ENCODE measurements around the gene ESRRB.

Gene ESRRB

DNA sequence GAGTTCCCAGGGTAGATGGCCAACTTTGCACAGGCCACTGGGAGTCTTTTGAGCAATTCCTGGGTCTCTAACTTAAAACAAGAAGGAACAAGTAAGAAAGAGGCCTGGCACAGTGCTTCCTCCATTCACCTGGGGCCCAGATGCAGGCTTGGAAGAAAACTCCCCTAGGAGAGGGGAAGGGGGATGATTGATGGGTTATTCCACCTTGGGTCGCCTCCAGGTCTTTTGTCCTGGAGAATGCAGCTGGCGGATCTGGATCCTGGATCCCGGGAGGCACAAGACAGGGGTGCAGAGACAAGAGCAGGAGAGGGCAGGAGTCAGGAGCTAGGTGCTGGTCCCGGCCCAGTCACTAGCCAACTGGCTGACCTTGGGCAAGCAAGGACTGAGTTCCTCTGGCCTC is 74.5 kb downstream of the ESRRB start:
- DNase-seq (ENCODE audit: low read depth), result no peak

DNA sequence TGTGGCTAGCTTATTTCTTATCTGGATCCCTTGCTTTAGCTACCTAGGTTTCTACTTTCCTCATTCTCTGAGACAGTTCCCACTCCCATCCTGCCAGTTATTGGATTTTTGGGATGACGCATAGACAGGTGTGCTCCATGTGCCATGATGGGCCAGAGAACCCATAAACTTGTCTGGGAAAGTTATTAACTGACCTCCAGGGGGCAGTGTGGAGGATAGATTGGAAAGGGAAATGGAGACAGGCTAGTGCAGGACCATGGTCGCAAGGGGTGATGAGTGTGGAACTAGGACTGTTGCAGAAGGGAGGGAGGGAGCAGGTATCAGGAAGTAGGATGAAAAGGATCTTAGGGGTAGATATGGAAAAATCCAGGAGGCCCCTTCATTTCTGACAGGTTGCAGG is 80.3 kb downstream of the ESRRB start:
- no peak for DNase-seq (ENCODE audit: low read depth)

DNA sequence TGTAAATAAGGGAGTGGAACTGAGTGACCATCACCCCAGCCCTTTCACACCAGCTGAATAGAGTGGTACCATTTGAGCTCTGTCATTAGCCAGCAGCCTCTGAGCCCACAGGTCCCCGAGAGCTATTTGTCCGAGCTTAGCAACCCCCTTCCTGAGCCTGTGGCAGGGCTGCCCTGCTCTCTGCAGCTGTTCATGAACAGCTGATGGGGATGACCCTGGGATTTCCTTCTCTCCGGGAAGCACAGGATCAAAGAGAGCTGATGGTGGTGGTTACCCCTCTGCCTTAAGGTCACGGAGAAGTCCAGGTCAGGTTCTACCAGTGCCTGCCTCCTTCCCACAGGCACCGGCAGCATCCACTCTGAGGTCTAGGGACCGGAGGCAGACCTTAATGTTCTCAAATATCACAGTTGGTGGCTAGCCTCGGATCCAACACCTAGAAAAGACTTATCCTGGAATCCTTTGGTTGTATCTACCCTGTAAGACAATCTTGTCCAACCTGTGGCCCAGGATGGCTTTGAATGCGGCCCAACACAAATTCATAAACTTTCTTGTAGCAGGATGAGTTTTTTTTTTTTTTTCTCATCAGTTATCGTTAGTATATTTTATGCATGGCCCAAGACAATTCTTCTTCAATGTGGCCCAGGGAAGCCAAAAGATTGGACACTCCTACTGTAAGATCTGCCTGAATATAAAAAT is 81.1 kb downstream of the ESRRB start:
- DNase-seq (ENCODE audit: low read depth), result no peak

DNA sequence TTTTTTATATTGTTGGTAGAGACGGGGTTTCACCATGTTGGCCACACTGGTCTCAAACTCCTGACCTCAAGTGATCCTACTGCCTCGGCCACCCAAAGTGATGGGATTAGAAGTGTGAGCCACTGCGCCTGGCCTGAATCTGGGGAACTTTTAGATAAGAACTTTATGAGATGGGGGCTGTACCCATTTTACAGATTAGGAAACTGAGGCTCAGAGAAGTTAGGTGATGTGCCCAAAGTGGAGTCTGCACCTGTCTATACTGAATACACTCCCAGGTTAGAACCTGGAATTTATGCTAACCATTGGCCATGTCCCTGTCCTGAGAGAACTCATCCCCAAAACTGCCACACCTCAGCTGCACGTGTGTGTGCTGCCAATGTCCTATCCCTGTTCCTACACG is 81.9 kb downstream of the ESRRB start:
- no peak for DNase-seq (ENCODE audit: low read depth)

GRCh38 chr14:76461886-76462285 is 85.9 kb downstream of the ESRRB start:
- DNase-seq (ENCODE audit: low read depth), result no peak

- no peak for DNase-seq (ENCODE audit: low read depth)
Measured at GRCh38 chr14:76462330-76462729, 86.4 kb downstream of the ESRRB start.

GRCh38 chr14:76463105-76463504 is 87.2 kb downstream of the ESRRB start:
- no peak for DNase-seq (ENCODE audit: low read depth)

DNA sequence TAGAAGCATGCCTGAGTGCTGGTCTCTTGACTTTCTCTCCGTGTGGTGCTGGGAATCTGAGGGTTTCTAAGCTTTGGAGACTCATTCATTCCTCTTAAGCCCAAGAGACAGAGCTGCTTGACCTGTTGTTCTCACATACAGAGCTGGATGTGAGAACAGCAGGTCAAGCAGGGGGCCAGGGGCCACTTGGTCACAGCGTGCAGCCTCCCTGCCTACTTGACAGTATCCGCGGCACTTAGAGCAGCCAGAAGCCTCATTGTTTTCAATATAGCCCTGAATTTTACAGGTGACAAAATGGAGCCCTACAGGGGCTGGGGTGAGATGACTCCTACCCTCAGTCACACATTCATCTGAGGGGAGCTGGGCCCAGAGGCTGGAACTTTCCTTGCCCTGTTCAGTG is 88.9 kb downstream of the ESRRB start:
- no peak for DNase-seq (ENCODE audit: low read depth)

DNA sequence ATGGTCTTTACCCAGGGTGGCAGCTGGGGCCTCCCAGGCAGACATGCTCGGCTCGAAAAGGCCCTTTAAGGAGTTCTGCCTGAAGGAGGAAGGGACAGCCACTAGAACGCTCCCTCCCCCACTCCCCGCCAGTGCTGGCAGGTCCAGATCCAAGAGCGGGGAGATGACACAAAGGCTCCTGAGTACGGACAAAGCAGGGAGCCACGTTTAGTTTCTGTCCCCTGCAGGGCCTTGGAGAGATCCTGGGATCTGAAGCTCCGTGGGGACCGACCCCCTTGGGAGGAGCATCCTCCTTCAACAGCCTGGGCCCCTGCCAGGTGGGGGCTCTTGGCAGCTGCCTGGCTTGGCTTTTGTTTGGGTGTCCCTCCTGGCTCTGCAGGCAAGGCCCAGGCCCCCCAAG is 89.7 kb downstream of the ESRRB start:
- no peak for DNase-seq (ENCODE audit: low read depth)

DNA sequence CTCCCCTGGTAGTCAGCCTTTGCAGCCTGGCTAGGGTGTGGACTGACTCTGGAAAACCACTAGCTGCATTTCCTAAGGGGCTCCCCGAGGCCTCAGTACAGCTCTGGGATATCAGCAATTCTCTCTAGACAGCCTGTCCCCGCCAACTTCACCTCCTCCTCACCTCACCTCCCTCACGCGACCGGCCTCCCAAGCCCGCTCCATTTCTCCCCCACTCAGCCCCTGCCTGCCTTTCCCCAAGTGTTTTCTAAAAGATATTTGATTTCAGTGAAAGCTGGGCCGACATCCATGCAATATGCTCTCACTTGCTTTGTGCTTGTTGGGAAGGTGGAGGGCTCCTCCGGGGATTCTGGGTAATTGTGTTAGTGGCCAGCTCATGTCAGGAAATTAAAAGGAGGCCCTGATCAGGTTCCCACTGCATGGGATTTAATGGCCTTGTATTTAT is 91.8 kb downstream of the ESRRB start:
- no peak for DNase-seq (ENCODE audit: low read depth)

DNA sequence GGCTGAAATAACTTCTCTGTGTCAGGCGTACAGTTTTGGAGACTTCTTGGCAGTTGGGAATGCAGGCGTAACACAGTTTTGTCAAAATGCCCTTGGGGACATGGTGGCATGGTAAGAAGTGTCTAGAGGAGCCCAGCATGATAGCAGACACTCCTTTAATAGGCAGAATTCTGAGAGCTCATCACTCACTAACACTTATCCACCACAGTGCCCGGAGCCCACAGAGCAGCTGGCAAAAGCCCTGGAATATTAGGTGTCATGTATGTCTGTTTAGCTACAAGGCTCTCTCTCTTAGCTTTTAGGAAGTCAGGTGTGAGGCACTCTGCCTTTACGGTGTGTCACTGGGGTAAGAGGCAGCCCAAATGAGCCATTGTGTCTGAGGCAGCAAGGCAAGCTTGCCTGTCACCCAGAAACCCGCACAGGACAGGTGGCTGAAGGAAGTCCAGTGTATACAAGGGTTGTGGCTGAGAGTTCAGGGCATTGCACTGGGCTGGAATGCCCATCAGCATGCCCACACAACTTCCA is 96.3 kb downstream of the ESRRB start:
- DNase-seq (ENCODE audit: low read depth), result no peak

DNA sequence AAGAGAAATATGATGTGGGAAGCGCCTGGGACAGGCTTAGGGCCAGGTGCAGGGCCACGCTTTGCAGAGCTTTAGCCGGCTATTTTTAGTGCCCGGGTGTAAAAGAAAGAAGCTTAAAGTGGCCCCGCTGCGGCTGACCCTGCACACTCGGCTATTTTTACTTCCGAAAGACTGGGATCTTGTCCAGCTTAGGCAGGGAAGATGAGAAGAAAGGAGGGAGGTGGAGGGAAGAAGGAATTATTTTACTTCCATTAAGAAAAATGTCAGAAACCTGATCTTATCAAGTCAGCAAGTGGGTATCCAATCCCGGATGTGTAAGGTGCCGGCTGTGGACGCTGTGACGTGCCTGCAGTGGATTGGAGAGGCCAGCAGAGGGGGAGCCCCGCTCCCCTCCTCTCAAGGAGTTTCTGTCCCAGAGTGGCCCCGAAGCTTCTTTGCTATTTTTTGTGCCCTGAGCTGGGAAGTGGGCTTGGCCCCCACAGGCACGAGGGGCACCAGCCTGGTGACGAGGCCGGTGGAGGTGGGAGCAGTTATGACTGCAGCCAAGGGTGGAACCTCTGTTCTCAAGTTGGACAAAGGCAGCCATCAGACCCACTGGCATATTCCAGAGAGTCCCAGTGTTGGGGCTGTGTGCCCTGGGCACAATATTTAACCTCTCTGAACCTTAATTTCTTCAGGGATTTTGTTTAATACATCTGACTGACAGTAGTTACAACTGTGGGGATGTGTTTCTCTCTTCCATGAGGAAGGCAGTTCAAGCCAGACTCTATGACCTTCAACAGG is 97.7 kb downstream of the ESRRB start:
- DNase-seq (ENCODE audit: low read depth), result no peak

DNA sequence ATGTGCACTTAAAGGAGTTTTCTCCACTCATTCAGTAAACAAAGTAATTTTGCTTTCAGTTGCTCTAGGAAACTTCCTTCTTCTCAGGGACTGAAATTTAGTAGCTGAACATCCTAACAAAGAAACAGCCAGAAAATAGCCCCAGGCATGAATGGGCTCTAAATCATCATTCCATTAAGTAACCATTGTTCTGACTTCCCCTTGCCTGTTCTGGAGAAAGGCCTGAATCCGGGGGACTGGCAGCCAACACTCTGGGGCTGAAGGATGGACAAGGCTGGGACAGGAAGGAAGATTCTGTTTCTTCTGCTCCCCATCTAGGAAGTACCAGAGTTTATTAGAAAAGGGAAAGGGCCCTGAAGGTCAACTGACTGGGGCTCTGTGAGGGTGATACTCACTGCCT is 104.5 kb downstream of the ESRRB start:
- no peak for DNase-seq (ENCODE audit: low read depth)

DNA sequence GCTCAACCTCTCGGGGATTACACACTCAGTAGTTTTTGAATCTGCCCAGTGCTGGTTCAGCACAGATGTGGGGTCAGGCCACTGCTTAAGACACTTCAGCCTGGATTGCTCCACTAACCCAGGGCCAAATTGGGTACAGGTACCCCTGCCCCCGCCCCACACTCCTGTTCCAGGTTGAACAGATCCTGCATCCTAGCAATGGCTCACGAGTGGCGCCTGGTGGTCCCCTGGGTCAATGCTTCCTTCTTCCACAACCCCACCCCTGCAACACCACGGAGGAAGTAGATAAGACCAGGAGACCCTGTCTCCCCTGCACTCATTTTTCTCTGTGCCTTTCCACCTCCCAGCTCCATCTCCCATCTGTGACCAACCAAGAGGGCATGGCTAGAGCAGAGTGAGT is 108.4 kb downstream of the ESRRB start:
- DNase-seq (ENCODE audit: low read depth), result no peak

DNA sequence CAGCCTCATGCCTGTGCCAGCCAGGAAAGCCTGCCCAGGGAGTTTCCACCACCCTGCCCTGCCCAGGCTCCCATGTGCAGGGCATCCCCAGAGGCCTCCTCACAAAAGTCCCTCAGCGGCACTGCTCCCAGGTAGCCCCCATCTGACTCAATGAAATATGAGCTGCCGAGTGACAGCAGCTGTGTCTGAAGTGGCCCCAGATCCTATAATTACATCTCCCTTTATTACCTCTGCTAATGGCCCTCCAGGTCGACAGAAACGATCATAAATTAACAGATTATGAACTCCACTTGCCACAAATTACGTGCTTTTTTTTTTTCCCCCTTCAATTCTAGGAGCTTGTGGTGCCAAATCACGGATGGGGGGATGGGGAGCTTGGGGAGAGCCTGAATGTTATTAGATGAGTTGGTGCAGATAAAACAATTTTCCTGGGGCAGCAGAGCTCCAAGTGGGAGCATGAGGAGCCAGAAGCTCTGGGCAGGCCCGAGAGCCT is 110.4 kb downstream of the ESRRB start:
- no peak for DNase-seq (ENCODE audit: low read depth)

DNA sequence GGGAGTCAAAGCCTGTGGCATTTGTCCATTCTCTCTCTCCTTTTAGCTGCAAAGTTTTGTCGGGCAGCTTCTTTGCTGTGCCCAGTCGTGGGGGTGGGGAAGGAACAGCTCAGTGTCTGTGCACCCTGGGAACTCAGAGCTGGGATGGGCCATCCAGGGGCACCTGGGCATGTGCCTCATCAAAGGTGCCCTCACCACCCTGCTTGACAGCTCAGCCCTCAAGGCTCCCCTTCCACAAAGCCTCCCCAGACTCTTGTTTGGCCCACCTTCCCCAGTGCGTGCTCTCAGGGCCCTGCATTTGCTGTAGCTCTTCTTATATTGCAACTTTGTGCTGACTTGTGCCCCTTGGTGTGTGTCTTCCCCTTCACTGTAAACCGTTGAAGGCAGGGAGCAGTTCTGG is 112.6 kb downstream of the ESRRB start:
- no peak for DNase-seq (ENCODE audit: low read depth)

GRCh38 chr14:76489667-76490066 is 113.7 kb downstream of the ESRRB start:
- no peak for DNase-seq (ENCODE audit: low read depth)

- DNase-seq (ENCODE audit: low read depth), result no peak
Measured at GRCh38 chr14:76490111-76490510, 114.2 kb downstream of the ESRRB start.

DNA sequence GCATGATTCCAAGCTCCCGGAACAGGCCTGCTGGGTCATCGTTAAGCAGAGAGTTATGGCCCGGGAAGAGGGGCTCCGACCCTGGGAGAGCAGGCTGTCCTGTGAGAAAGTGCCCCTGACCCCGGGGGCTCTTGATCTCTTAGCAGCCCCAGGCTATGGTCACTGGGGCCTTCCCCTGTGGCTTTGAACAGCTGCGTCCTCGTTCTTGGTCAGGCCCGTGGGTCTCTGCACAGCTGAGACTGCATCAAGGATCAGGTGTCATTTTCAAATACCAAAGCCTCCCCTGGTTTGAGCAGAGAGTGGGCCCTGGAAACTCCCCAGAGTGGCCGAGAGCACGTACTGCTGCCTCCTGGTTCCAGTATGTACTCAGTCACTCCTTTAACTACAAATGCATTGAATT is 114.8 kb downstream of the ESRRB start:
- no peak for DNase-seq (ENCODE audit: low read depth)

GRCh38 chr14:76491172-76491930 is 115.4 kb downstream of the ESRRB start:
- DNase-seq (ENCODE audit: low read depth), result no peak

GRCh38 chr14:76495983-76496382 is 120.0 kb downstream of the ESRRB start:
- no peak for DNase-seq (ENCODE audit: low read depth)

DNA sequence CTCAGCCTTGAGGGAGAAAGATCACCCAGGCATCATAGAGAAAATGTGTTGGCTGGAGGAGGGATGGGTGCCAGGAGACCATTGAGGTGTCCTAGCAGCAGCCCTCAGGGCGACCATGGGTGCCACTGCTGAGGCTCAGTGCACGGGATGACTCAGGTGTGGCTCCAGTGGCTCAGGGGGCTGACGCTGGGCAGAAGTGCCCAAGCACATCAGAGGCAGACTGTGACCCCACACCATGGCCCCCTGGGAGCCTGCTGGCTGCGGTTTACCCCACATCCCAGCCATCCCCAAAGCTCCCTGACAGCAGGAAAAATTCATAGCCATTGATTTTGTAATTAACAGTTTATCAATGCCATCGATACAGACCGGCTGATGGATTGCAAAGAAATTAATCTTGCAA is 120.7 kb downstream of the ESRRB start:
- DNase-seq (ENCODE audit: low read depth), result no peak

Measured in stimulated activated CD8-positive, alpha-beta memory T cell treated with anti-CD3 and anti-CD28 coated beads, Interleukin-12 subunit alpha, Interleukin-12 subunit beta, amount 100 ng/mL, for 4 hours (primary cell).